Measurements from ENCODE around the gene EIPR1. TPM values are rescaled to one million over a fixed set of nuclear protein-coding genes. Genes with fewer than 3 reads are reported as not detected.

Gene EIPR1
- total and polyA plus RNA-seq, 2 of the 13 experiments (the other 11 are each of a cell fraction or from before 2014, with no cell fraction given), result 70.0 to 96.3 TPM

GRCh38 chr2:3368261-3368722 lies 9.3 kb downstream of the EIPR1 start (continued):
- TF ChIP-seq ZNF772 (CRISPR knock-in tag; IDR thresholded peaks at IDR 0.05) (peak; percentile 67; the same call in 1 of the 2 replicates), ZNF333 (CRISPR knock-in tag; IDR thresholded peaks at IDR 0.05; ENCODE audit: borderline replicate concordance) (no peak), ELF1 (CRISPR knock-in tag; IDR thresholded peaks at IDR 0.05) (peak; percentile 30; the same call in 1 of the 2 replicates), NFE2L1 (CRISPR knock-in tag; IDR thresholded peaks at IDR 0.05; ENCODE audit: borderline replicate concordance) (0 out of 2 replicates have a peak, but pooled peaks have one; percentile 53), TOPORS (CRISPR knock-in tag; IDR thresholded peaks at IDR 0.05) (peak; percentile 90), ZNF562 (CRISPR knock-in tag; IDR thresholded peaks at IDR 0.05; ENCODE audit: borderline replicate concordance) (no peak), ZNF607 (CRISPR knock-in tag; IDR thresholded peaks at IDR 0.05; ENCODE audit: borderline replicate concordance) (0 out of 2 replicates have a peak, but pooled peaks have one; percentile 43), MAZ (IDR thresholded peaks at IDR 0.05; ENCODE audit: borderline replicate concordance, low read depth, low read length) (no peak), MAZ (CRISPR knock-in tag; IDR thresholded peaks at IDR 0.05; ENCODE audit: low read depth) (0 out of 2 replicates have a peak, but pooled peaks have one; percentile 34), NAIF1 (CRISPR knock-in tag; IDR thresholded peaks at IDR 0.05; ENCODE audit: borderline replicate concordance) (no peak), ELF3 (CRISPR knock-in tag; IDR thresholded peaks at IDR 0.05) (peak; percentile 23; the same call in 1 of the 2 replicates), ZFP82 (CRISPR knock-in tag; IDR thresholded peaks at IDR 0.05; ENCODE audit: borderline replicate concordance) (peak; percentile 24; the same call in 1 of the 2 replicates), TBX2 (CRISPR knock-in tag; IDR thresholded peaks at IDR 0.05; ENCODE audit: borderline replicate concordance) (peak; percentile 71), LCORL (IDR thresholded peaks at IDR 0.05) (no peak), LCORL (CRISPR knock-in tag; IDR thresholded peaks at IDR 0.05) (0 out of 2 replicates have a peak, but pooled peaks have one; percentile 27), NR2F1 (CRISPR knock-in tag; IDR thresholded peaks at IDR 0.05) (0 out of 4 replicates have a peak, but pooled peaks of 1 of the 2 experiments have one; percentile 30), DDIT3 (CRISPR knock-in tag; IDR thresholded peaks at IDR 0.05) (no peak), ZNF792 (CRISPR knock-in tag; IDR thresholded peaks at IDR 0.05) (peak; percentile 67; the same call in 1 of the 2 replicates), ERF (CRISPR knock-in tag; IDR thresholded peaks at IDR 0.05) (peak; percentile 74; the same call in 1 of the 2 replicates), ZNF253 (CRISPR knock-in tag; IDR thresholded peaks at IDR 0.05; ENCODE audit: borderline replicate concordance) (peak; percentile 72; the same call in 1 of the 2 replicates), ZFP36L2 (CRISPR knock-in tag; IDR thresholded peaks at IDR 0.05) (no peak), ZNF367 (CRISPR knock-in tag; IDR thresholded peaks at IDR 0.05; ENCODE audit: borderline replicate concordance) (no peak)
- TF ChIP-seq, protein P1, sequence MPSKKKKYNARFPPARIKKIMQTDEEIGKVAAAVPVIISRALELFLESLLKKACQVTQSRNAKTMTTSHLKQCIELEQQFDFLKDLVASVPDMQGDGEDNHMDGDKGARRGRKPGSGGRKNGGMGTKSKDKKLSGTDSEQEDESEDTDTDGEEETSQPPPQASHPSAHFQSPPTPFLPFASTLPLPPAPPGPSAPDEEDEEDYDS (CRISPR knock-in tag; IDR thresholded peaks at IDR 0.05), result peak; percentile 15; the same call in 1 of the 2 replicates
- TF ChIP-seq, protein P2, sequence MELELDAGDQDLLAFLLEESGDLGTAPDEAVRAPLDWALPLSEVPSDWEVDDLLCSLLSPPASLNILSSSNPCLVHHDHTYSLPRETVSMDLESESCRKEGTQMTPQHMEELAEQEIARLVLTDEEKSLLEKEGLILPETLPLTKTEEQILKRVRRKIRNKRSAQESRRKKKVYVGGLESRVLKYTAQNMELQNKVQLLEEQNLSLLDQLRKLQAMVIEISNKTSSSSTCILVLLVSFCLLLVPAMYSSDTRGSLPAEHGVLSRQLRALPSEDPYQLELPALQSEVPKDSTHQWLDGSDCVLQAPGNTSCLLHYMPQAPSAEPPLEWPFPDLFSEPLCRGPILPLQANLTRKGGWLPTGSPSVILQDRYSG (CRISPR knock-in tag; IDR thresholded peaks at IDR 0.05), result 0 out of 2 replicates have a peak, but pooled peaks have one; percentile 48
- TF ChIP-seq, protein P3, sequence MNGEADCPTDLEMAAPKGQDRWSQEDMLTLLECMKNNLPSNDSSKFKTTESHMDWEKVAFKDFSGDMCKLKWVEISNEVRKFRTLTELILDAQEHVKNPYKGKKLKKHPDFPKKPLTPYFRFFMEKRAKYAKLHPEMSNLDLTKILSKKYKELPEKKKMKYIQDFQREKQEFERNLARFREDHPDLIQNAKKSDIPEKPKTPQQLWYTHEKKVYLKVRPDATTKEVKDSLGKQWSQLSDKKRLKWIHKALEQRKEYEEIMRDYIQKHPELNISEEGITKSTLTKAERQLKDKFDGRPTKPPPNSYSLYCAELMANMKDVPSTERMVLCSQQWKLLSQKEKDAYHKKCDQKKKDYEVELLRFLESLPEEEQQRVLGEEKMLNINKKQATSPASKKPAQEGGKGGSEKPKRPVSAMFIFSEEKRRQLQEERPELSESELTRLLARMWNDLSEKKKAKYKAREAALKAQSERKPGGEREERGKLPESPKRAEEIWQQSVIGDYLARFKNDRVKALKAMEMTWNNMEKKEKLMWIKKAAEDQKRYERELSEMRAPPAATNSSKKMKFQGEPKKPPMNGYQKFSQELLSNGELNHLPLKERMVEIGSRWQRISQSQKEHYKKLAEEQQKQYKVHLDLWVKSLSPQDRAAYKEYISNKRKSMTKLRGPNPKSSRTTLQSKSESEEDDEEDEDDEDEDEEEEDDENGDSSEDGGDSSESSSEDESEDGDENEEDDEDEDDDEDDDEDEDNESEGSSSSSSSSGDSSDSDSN (CRISPR knock-in tag; IDR thresholded peaks at IDR 0.05), result peak; percentile 45; the same call in 1 of the 2 replicates
- TF ChIP-seq, protein P4, sequence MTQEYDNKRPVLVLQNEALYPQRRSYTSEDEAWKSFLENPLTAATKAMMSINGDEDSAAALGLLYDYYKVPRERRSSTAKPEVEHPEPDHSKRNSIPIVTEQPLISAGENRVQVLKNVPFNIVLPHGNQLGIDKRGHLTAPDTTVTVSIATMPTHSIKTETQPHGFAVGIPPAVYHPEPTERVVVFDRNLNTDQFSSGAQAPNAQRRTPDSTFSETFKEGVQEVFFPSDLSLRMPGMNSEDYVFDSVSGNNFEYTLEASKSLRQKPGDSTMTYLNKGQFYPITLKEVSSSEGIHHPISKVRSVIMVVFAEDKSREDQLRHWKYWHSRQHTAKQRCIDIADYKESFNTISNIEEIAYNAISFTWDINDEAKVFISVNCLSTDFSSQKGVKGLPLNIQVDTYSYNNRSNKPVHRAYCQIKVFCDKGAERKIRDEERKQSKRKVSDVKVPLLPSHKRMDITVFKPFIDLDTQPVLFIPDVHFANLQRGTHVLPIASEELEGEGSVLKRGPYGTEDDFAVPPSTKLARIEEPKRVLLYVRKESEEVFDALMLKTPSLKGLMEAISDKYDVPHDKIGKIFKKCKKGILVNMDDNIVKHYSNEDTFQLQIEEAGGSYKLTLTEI (CRISPR knock-in tag; conservative IDR thresholded peaks at IDR 0.05), result no peak

Measured in HepG2 (cell line).